ENCODE results near the gene INHBC. TPM values are rescaled to one million over a fixed set of nuclear protein-coding genes. Genes with fewer than 3 reads are reported as not detected.
"Not testable (repeated sequence)": the region's sequence is repeated elsewhere in the genome, so short reads cannot be mapped to it uniquely, and the experiment has no call there.

INHBC gene
- total and polyA plus RNA-seq, 4 donors: not detected

DNA sequence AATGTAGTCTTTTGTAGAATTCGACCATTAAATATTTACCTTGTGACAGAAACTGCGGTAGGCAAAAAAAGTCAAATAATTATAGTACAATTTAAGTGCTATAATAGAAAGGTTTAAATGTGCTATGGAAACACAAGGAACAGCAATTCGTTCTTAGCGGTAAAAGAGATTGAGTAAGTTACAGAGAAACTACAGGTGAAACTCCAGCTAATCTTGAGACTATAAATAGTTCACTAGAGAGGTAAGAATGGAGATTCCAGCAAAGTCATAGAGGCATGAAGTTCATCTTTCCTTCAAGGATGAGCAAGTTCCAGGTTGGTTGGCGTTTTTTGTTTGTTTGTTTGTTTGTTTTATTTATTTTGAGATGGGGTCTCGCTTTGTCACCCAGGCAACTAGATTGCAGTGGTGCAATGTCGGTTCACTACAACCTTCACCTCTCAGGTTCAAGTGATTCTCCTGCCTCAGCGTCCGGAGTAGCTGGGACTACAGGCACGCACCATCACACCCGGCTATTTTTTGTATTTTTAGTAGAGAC lies 2.9 kb upstream of the INHBC start:
- ATAC-seq (ENCODE audit: low FRiP score) (no peak), DNase-seq (no peak)
- Histone ChIP-seq H3K27ac (ENCODE audit: low read depth in 1 of 2, low read length in 2 of 2) (no peak overlapping the region), H3K4me1 (ENCODE audit: control insufficient read depth in 1 of 2, insufficient read depth in 2 of 2, low read length in 2 of 2) (no peaks in the 10 kb centered on the region), H3K4me3 (ENCODE audit: low read length in 2 of 2) (peak overlapping the region in 1 of 2 donors; percentile 95), H3K36me3 (ENCODE audit: control insufficient read depth in 1 of 2, insufficient read depth in 2 of 2, low read length in 1 of 2) (no peaks in the 10 kb centered on the region), H3K27me3 (ENCODE audit: control insufficient read depth in 1 of 2, insufficient read depth in 2 of 2, low read length in 1 of 2) (no peaks in the 10 kb centered on the region), H3K9me3 (ENCODE audit: control insufficient read depth, low read length) (no peaks in the 10 kb centered on the region)
- intact Hi-C loops (cut with DNase I): no loop called here
- WGBS, 2 donors: 82 to 86% methylated on average over 11 of the region's 11 CpGs

DNA sequence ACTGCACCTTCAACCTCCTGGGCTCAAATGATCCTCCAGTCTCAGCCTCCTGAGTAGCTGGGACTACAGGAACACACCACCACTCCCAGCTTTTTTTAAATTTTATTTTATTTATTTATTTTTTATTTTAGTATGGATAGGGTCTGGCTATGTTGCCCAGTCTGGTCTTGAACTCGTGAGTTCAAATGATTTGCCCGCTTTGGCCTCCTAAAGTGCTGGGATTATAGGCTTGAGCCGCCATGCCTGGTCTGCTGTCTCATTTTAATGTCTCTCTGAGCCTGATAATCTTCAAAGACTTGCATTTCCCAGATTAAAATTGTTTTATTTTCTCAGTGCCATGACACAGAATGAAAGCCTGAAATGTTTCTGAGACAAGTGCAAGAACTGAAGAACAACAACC lies 1.2 kb upstream of the INHBC start:
- 73 to 96% methylated on average over 3 of the region's 3 CpGs for WGBS, 2 donors
- H3K27ac ChIP-seq (ENCODE audit: low read depth in 1 of 2, low read length in 2 of 2): no peak overlapping the region
- ATAC-seq (ENCODE audit: low FRiP score) (no peak), DNase-seq (no peak)
- H3K4me3 ChIP-seq (ENCODE audit: low read length in 2 of 2): no peak overlapping the region
- no peaks in the 10 kb centered on the region for H3K9me3 ChIP-seq (ENCODE audit: control insufficient read depth, low read length)
- no peaks in the 10 kb centered on the region for H3K4me1 ChIP-seq (ENCODE audit: control insufficient read depth in 1 of 2, insufficient read depth in 2 of 2, low read length in 2 of 2)
- no peaks in the 10 kb centered on the region for H3K27me3 ChIP-seq (ENCODE audit: control insufficient read depth in 1 of 2, insufficient read depth in 2 of 2, low read length in 1 of 2)
- intact Hi-C loops (cut with DNase I): no loop called here
- H3K36me3 ChIP-seq (ENCODE audit: control insufficient read depth in 1 of 2, insufficient read depth in 2 of 2, low read length in 1 of 2): no peaks in the 10 kb centered on the region

DNA sequence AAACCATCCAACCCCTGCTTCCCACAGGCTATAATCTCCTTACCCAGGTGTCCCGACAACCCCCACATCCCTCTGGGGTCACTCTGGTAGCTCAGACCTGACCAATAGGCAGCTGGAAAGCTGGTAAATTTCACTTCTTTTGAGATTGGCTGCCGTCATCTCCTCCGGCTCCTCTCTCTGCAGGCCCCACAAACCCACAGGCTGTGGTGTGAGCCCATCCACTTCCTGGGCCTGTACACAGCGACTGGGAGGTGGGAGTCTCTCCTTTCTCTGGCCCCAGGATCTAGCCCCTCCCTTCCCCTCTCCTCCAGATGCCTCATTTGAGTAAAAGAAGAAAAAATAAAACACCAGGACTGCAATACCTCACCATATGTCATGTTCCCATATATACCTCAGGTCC lies 709 bp downstream of the INHBC start:
- H3K27ac ChIP-seq (ENCODE audit: low read depth in 1 of 2, low read length in 2 of 2): no peak overlapping the region

DNA sequence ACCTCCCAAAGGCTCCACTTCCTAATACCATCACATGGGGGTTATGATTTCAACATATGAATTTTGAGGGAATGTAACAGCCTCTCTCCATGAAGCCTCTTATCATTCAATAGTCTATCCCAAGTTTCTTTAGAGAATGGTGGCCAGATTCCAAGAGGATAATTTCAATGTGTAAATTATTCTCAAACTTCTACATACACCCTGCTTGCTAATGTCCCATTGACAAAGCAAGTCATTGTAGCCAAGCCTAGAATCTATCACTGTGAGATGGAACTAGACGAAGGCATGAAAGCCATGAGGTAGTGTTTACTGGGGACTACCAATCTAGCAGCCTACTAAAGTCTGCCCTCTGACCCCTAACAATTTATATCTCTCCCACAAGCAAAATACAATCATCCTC lies 3.8 kb downstream of the INHBC start:
- no peak for DNase-seq
- intact Hi-C loops (cut with DNase I): no loop called here
- H3K36me3 ChIP-seq (ENCODE audit: control insufficient read depth in 1 of 2, insufficient read depth in 2 of 2, low read length in 1 of 2): no peaks in the 10 kb centered on the region
- no peaks in the 10 kb centered on the region for H3K9me3 ChIP-seq (ENCODE audit: control insufficient read depth, low read length)
- no peaks in the 10 kb centered on the region for H3K27me3 ChIP-seq (ENCODE audit: control insufficient read depth in 1 of 2, insufficient read depth in 2 of 2, low read length in 1 of 2)
- H3K27ac ChIP-seq (ENCODE audit: low read depth in 1 of 2, low read length in 2 of 2): no peak overlapping the region
- H3K4me1 ChIP-seq (ENCODE audit: control insufficient read depth in 1 of 2, insufficient read depth in 2 of 2, low read length in 2 of 2): peaks cover 0 to 6% of the 10 kb centered on the region in 2 donors
- H3K4me3 ChIP-seq (ENCODE audit: low read length in 2 of 2): no peak overlapping the region
- WGBS, 2 donors: 97 to 100% methylated on average over 1 of the region's 1 CpG
- ATAC-seq (ENCODE audit: low FRiP score): no peak

More for the DNA sequence above, 709 bp downstream of the INHBC start:
- DNase-seq: no peak
- no peaks in the 10 kb centered on the region for H3K36me3 ChIP-seq (ENCODE audit: control insufficient read depth in 1 of 2, insufficient read depth in 2 of 2, low read length in 1 of 2)
- no peak for ATAC-seq (ENCODE audit: low FRiP score)
- H3K27me3 ChIP-seq (ENCODE audit: control insufficient read depth in 1 of 2, insufficient read depth in 2 of 2, low read length in 1 of 2): no peaks in the 10 kb centered on the region
- intact Hi-C loops (cut with DNase I): no loop called here
- WGBS, 2 donors: 54 to 69% methylated on average over 4 of the region's 4 CpGs
- peaks cover 0 to 6% of the 10 kb centered on the region in 2 donors for H3K4me1 ChIP-seq (ENCODE audit: control insufficient read depth in 1 of 2, insufficient read depth in 2 of 2, low read length in 2 of 2)
- no peaks in the 10 kb centered on the region for H3K9me3 ChIP-seq (ENCODE audit: control insufficient read depth, low read length)
- no peak overlapping the region for H3K4me3 ChIP-seq (ENCODE audit: low read length in 2 of 2)

DNA sequence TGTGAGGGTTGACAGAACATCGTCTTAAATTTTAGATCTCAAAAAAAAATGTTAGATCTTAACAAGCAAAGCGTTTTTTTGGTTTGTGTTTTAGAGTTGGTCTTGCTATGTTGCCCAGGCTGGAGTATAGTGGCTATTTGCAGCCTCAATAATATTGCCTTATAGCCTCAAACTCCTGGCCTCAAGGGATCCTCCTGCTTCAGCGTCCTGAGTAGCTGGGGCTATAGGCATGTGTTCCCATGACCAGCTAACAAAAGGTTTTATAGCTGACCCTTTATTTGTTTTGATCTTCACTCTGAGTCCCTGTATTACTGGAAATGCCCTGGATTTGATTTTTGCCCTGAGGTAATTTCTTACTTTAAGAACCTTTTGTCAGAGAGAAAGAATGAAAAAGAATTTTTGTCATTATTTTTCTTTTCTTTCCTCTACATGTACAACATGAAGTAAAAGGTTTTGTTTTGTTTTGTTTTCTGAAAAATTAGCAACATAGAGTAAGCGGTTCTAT lies 5.2 kb downstream of the INHBC start:
- no peaks in the 10 kb centered on the region for H3K9me3 ChIP-seq (ENCODE audit: control insufficient read depth, low read length)
- intact Hi-C loops (cut with DNase I): no loop called here
- DNase-seq (peak in 1 of 2 donors; percentile 8), ATAC-seq (ENCODE audit: low FRiP score) (no peak)
- H3K4me3 ChIP-seq (ENCODE audit: low read length in 2 of 2): no peak overlapping the region
- H3K27me3 ChIP-seq (ENCODE audit: control insufficient read depth in 1 of 2, insufficient read depth in 2 of 2, low read length in 1 of 2): no peaks in the 10 kb centered on the region
- peak overlapping the region; percentile 54 to 59 for H3K27ac ChIP-seq (ENCODE audit: low read depth in 1 of 2, low read length in 2 of 2)
- 32 to 43% methylated on average over 4 of the region's 4 CpGs for WGBS, 2 donors
- H3K4me1 ChIP-seq (ENCODE audit: control insufficient read depth in 1 of 2, insufficient read depth in 2 of 2, low read length in 2 of 2): peaks cover 0 to 6% of the 10 kb centered on the region in 2 donors
- H3K36me3 ChIP-seq (ENCODE audit: control insufficient read depth in 1 of 2, insufficient read depth in 2 of 2, low read length in 1 of 2): no peaks in the 10 kb centered on the region

DNA sequence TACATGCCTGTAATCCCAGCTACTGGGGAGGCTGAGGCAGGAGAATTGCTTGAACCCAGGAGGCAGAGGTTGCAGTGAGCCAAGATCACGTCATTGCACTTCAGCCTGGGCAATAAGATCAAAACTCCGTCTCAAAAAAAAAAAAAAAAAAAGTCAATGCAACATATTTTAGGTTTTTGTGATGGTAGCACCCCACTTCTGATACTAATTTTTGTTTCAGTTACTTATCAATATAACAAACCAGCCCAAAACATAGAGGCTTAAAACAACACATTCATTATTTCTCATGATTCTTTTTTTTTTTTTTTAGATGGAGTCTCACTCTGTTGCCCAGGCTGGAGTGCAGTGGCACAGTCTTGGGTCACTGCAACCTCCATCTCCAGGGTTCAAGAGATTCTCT lies 6.8 kb downstream of the INHBC start:
- H3K36me3 ChIP-seq (ENCODE audit: control insufficient read depth in 1 of 2, insufficient read depth in 2 of 2, low read length in 1 of 2); H3K27me3 ChIP-seq (ENCODE audit: control insufficient read depth in 1 of 2, insufficient read depth in 2 of 2, low read length in 1 of 2); DNase-seq; H3K4me1 ChIP-seq (ENCODE audit: control insufficient read depth in 1 of 2, insufficient read depth in 2 of 2, low read length in 2 of 2); ATAC-seq (ENCODE audit: low FRiP score); intact Hi-C loops (cut with DNase I); H3K27ac ChIP-seq (ENCODE audit: low read depth in 1 of 2, low read length in 2 of 2); H3K9me3 ChIP-seq (ENCODE audit: control insufficient read depth, low read length); H3K4me3 ChIP-seq (ENCODE audit: low read length in 2 of 2): not testable (repeated sequence)
- 89 to 96% methylated on average over 2 of the region's 2 CpGs for whole genome bisulfite sequencing, 2 donors

DNA sequence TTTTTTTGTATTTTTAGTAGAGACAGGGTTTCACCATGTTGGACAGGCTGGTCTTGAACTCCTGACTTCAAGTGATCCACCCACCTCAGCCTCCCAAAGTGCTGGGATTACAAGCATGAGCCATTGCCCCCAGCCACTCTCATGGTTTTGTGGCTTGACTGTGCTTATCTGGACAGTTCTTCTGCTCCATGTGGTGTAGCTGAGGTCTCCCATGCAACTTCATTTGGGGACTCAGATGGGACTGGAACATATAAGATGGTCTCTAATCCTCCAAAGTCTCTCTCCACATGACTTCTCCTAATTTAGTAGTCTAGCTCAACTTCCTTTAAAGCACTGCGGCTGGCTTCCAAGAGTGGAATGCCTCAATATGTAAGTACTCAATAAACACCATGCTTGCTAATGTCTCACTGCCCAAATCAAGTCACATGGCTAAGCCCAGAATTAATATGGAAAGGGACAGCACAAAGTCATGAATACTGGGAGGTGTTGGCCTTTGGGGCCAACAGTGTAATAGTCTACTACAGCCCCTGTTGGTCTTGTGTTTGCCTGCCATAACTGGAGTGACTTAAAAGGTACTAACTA lies 7.4 kb downstream of the INHBC start:
- ATAC-seq (ENCODE audit: low FRiP score) (no peak), DNase-seq (no peak)
- H3K4me3 ChIP-seq (ENCODE audit: low read length in 2 of 2): no peak overlapping the region
- intact Hi-C loops (cut with DNase I): no loop called here
- no peaks in the 10 kb centered on the region for H3K27me3 ChIP-seq (ENCODE audit: control insufficient read depth in 1 of 2, insufficient read depth in 2 of 2, low read length in 1 of 2)
- H3K9me3 ChIP-seq (ENCODE audit: control insufficient read depth, low read length): no peaks in the 10 kb centered on the region
- no peak overlapping the region for H3K27ac ChIP-seq (ENCODE audit: low read depth in 1 of 2, low read length in 2 of 2)
- H3K4me1 ChIP-seq (ENCODE audit: control insufficient read depth in 1 of 2, insufficient read depth in 2 of 2, low read length in 2 of 2): peaks cover 0 to 6% of the 10 kb centered on the region in 2 donors
- WGBS, 2 donors: 42 to 79% methylated on average over 1 of the region's 1 CpG
- no peaks in the 10 kb centered on the region for H3K36me3 ChIP-seq (ENCODE audit: control insufficient read depth in 1 of 2, insufficient read depth in 2 of 2, low read length in 1 of 2)

DNA sequence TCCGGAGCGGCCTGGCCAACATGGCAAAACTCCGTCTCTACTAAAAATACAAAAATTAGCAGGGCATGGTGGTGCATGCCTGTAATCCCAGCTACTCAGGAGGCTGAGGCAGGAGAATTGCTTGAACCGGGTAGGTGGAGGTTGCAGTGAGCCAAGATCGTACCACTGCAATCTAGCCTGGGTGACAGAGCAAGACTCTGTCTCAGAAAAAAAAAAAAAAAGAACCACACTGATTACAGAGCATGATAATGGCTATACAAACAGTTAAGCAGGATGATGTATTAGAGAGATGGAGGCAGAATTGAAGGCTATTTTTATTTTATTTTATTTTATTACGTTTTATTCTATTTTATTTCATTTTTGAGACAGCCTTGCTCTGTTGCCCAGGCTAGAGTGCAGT lies 9.8 kb downstream of the INHBC start:
- WGBS, 2 donors: 75 to 76% methylated on average over 6 of the region's 6 CpGs
- ATAC-seq (ENCODE audit: low FRiP score); H3K36me3 ChIP-seq (ENCODE audit: control insufficient read depth in 1 of 2, insufficient read depth in 2 of 2, low read length in 1 of 2); H3K4me3 ChIP-seq (ENCODE audit: low read length in 2 of 2); H3K9me3 ChIP-seq (ENCODE audit: control insufficient read depth, low read length); H3K27me3 ChIP-seq (ENCODE audit: control insufficient read depth in 1 of 2, insufficient read depth in 2 of 2, low read length in 1 of 2); H3K27ac ChIP-seq (ENCODE audit: low read depth in 1 of 2, low read length in 2 of 2); H3K4me1 ChIP-seq (ENCODE audit: control insufficient read depth in 1 of 2, insufficient read depth in 2 of 2, low read length in 2 of 2); DNase-seq; intact Hi-C loops (cut with DNase I): not testable (repeated sequence)

DNA sequence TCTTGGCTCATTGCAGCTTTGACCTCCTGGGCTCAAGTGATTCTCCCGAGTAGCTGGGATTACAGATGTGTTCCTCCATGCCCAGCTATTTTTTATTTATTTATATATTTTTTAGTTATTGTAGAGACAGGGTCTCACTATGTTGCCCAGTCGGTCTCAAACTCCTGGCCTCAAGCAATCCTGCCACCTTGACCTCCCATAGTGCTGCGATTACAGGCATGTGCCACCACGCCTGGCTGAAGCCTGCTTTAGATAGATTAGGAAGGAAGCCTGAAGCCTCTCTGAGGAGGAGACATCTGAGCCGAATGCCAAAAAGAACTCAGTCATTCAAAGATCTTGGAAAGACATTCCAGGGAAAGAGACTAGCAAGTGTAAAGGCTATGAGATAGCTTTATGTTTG lies 10.2 kb downstream of the INHBC start:
- H3K36me3 ChIP-seq (ENCODE audit: control insufficient read depth in 1 of 2, insufficient read depth in 2 of 2, low read length in 1 of 2): no peaks in the 10 kb centered on the region
- no peak overlapping the region for H3K4me3 ChIP-seq (ENCODE audit: low read length in 2 of 2)
- 79 to 86% methylated on average over 5 of the region's 5 CpGs for WGBS, 2 donors
- no peak for ATAC-seq (ENCODE audit: low FRiP score)
- peak in 1 of 2 donors; percentile 5 for DNase-seq
- H3K9me3 ChIP-seq (ENCODE audit: control insufficient read depth, low read length): no peaks in the 10 kb centered on the region
- no peaks in the 10 kb centered on the region for H3K4me1 ChIP-seq (ENCODE audit: control insufficient read depth in 1 of 2, insufficient read depth in 2 of 2, low read length in 2 of 2)
- H3K27ac ChIP-seq (ENCODE audit: low read depth in 1 of 2, low read length in 2 of 2): no peak overlapping the region
- intact Hi-C loops (cut with DNase I): no loop called here
- no peaks in the 10 kb centered on the region for H3K27me3 ChIP-seq (ENCODE audit: control insufficient read depth in 1 of 2, insufficient read depth in 2 of 2, low read length in 1 of 2)
